Bronchial epithelial cell (primary cell): ENCODE measurements around the gene DYNC1LI1. TPM values are rescaled to one million over a fixed set of nuclear protein-coding genes. Genes with fewer than 3 reads are reported as not detected.
A peak's percentile ranks its signal among the peaks of the same experiment; 100 is the strongest.

Experiments
- DNase-seq: peaks from one replicate; pipeline ENCODE4 v3.0.0-alpha.2; 2010; ENCODE audit warnings: low read depth
- FAIRE-seq: peaks from 2 replicates; lab custom pipeline; 2011; peaks lifted over from hg19 to GRCh38; lab: Jason Lieb, UNC
- H3K27me3 ChIP-seq: 2 replicates; pipeline ENCODE4 v1.5.1; 2011; ENCODE audit warnings: low read length; ENCODE audit not compliant: control insufficient read depth, insufficient read depth
- H3K36me3 ChIP-seq: 2 replicates; pipeline ENCODE4 v1.5.1; 2011; ENCODE audit warnings: low read length; ENCODE audit not compliant: control insufficient read depth, insufficient read depth
- H3K4me3 ChIP-seq: 2 replicates; pipeline ENCODE4 v1.5.1; 2011; ENCODE audit warnings: mild to moderate bottlenecking, low read depth, low read length, control low read depth
- CTCF ChIP-seq: IDR thresholded peaks from 2 replicates; pipeline ENCODE4 v1.5.1; 2011; ENCODE audit warnings: mild to moderate bottlenecking, moderate library complexity, low read length, control low read depth, inconsistent platforms; ENCODE audit not compliant: insufficient read depth, severe bottlenecking
- total RNA-seq: library from RNA; depleted of rRNA; stranded (reverse); fragments of >200 nt; gene quantifications from 2 replicates; pipeline ENCODE4 v1.2.1, GENCODE V29; 2014

Gene DYNC1LI1
- total RNA-seq, 1 donor from 2014 or later: 24.5 TPM

GRCh38 chr3:32484436-32484835 is 86.2 kb downstream of the DYNC1LI1 start:
- peaks cover 4% of the 10 kb centered on the region for H3K36me3 ChIP-seq
- no peak for DNase-seq
- no peaks in the 10 kb centered on the region for H3K27me3 ChIP-seq
- H3K4me3 ChIP-seq: no peak overlapping the region
- no peak for FAIRE-seq
- no peak for TF ChIP-seq CTCF

- FAIRE-seq: no peak
- Histone ChIP-seq H3K27me3 (no peaks in the 10 kb centered on the region), H3K36me3 (peaks cover 4% of the 10 kb centered on the region), H3K4me3 (no peak overlapping the region)
- DNase-seq: no peak
- TF ChIP-seq CTCF: no peak
These were observed 86.9 kb downstream of the DYNC1LI1 start for GRCh38 chr3:32483772-32484171.

DNA sequence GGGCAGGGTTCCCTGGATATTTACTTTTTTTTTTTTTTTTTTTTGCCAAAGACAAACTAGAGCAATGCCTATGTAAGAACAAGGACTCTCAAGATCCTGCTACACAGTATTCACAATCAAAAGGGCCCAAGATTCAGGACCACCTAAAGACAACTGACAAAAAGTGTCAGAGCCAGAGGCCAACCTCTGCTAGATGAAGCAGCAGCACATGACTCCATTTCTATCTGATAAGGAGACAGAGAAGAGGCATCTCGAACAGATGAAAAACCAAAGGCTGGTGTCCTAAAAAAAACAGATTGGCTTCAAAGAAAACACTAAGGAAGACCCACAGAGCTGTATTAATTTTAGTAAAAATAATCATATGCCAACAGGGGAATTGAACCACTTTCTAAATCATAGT is 88.0 kb downstream of the DYNC1LI1 start:
- DNase-seq: no peak
- no peaks in the 10 kb centered on the region for H3K27me3 ChIP-seq
- no peak for FAIRE-seq
- no peak for TF ChIP-seq CTCF
- H3K36me3 ChIP-seq: peaks cover 4% of the 10 kb centered on the region
- H3K4me3 ChIP-seq: no peak overlapping the region

DNA sequence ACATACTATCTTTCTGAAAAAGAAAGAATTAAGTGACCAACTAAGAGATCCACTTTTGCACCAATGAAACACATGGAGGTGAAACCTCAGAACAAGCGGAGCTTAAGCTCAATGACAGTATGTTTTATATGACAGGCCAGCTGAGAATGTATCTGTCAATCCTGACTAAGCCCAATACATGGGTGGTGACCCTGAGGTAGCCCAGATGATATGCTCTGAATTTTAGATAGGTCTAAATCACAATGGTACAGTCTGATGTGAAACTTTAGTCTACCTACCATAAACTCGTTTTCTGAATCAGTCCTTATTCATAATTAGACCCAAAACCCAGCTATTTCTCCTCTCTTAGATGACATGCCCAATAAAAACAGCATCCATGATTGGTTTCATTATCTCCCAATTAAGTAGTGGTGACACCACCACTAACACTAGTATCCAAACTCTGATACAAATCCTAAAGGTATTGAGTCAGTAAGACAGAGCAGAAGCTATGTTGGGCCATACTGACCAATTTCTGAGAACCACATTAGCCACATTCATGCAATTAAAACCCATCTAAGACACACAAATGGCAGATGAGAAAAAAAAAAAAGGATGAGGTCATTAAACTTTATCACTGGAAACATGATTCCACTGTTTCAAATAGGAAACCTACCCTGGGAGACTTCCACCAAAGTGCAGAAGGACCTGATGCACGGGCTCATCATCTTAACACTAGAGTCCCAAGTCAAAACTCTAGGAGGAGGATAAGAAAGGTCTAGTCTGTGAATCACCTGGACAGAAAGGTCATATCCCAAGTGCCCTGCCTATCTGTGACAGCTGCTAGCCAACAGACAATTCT is 88.6 kb downstream of the DYNC1LI1 start:
- FAIRE-seq: peak; percentile 13
- DNase-seq: no peak
- no peak for TF ChIP-seq CTCF
- Histone ChIP-seq H3K4me3 (no peak overlapping the region), H3K36me3 (peaks cover 3% of the 10 kb centered on the region), H3K27me3 (no peaks in the 10 kb centered on the region)

DNA sequence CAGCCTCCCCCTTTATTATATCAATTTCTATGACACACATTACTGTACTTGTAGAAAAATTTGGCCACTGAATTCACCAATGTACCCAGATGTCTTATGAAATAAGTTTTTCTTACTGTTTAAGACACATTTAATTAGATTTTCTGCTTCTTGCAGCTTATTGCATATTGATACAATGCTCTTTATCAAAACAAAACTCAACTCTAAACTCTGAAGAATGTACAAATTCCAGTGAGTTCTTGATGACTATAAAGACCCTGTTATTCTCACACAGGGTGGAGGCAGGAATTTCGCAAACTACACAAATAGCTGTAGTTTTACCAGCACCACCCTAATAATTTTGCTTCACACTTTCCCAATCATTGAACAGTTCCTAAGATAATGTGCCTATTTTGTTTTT is 90.1 kb downstream of the DYNC1LI1 start:
- peaks cover 4% of the 10 kb centered on the region for H3K36me3 ChIP-seq
- DNase-seq (no peak), FAIRE-seq (no peak)
- no peak for TF ChIP-seq CTCF
- H3K4me3 ChIP-seq: no peak overlapping the region
- no peaks in the 10 kb centered on the region for H3K27me3 ChIP-seq

Other genes starting within 250 kb of the DYNC1LI1 start
- 3.1 and 5.8 TPM in 2 replicates for gene CMTM7, start 179.0 kb downstream of the DYNC1LI1 start, total RNA-seq
- 95.8 and 98.3 TPM in 2 replicates for gene CMTM6, start 68.0 kb downstream of the DYNC1LI1 start, total RNA-seq
- 20.4 and 22.4 TPM in 2 replicates for gene CNOT10, start 114.3 kb upstream of the DYNC1LI1 start, total RNA-seq
- not detected in 2 replicates for gene TRIM71, start 247.1 kb upstream of the DYNC1LI1 start, total RNA-seq